Liver (tissue), 3 donors: ENCODE results near the gene AXIN1.

Experiments used
- ATF3 ChIP-seq: IDR thresholded peaks from 2 replicates; pipeline ENCODE4 v1.6.1; 2016; ENCODE audit warnings: antibody characterized with exemption
- CTCF ChIP-seq: fragments of 150-350 bp; IDR thresholded peaks from 2 replicates; pipeline ENCODE4 v1.5.1; 2017; ENCODE audit warnings: improper control_type of control experiment, low read depth, low read length; ENCODE audit not compliant: missing input control
- FOXA1 ChIP-seq: IDR thresholded peaks from 2 replicates; pipeline ENCODE4 v1.6.1; 2016; ENCODE audit warnings: antibody characterized with exemption
- FOXA2 ChIP-seq: IDR thresholded peaks from 2 replicates; pipeline ENCODE4 v1.6.1; 2016; ENCODE audit warnings: antibody characterized with exemption
- GABPA ChIP-seq, 2 donors: IDR thresholded peaks in 1 of 2; conservative IDR thresholded peaks in 1 of 2; 2 replicates each; pipeline ENCODE4 v1.6.1; 2016; ENCODE audit warnings: antibody characterized with exemption in 2 of 2, mild to moderate bottlenecking in 1 of 2, moderate library complexity in 1 of 2
- HNF4A ChIP-seq, 2 donors: conservative IDR thresholded peaks; 2 replicates each; pipeline ENCODE4 v1.6.1; 2016; ENCODE audit warnings: antibody characterized with exemption in 2 of 2, mild to moderate bottlenecking in 2 of 2
- JUND ChIP-seq, 2 donors: IDR thresholded peaks; 2 replicates each; pipeline ENCODE4 v1.6.1; 2016; ENCODE audit warnings: antibody characterized with exemption in 2 of 2
- RAD21 ChIP-seq, 2 donors: IDR thresholded peaks; 2 replicates each; pipeline ENCODE4 v1.6.1; 2016; ENCODE audit warnings: antibody characterized with exemption in 2 of 2, mild to moderate bottlenecking in 2 of 2
- REST ChIP-seq: IDR thresholded peaks from 2 replicates; pipeline ENCODE4 v1.6.1; 2016; ENCODE audit warnings: antibody characterized with exemption, mild to moderate bottlenecking
- SP1 ChIP-seq: IDR thresholded peaks from 2 replicates; pipeline ENCODE4 v1.6.1; 2018; ENCODE audit warnings: antibody characterized with exemption, mild to moderate bottlenecking
- TAF1 ChIP-seq: conservative IDR thresholded peaks from 2 replicates; pipeline ENCODE4 v1.6.1; 2016; ENCODE audit warnings: antibody characterized with exemption, mild to moderate bottlenecking
- YY1 ChIP-seq: IDR thresholded peaks from 2 replicates; pipeline ENCODE4 v1.6.1; 2016; ENCODE audit warnings: antibody characterized with exemption, mild to moderate bottlenecking
- ZBTB33 ChIP-seq: IDR thresholded peaks from 2 replicates; pipeline ENCODE4 v1.6.1; 2016; ENCODE audit warnings: antibody characterized with exemption
- TF ChIP-seq, protein P1 (sequence below): IDR thresholded peaks from 2 replicates; pipeline ENCODE4 v1.6.1; 2016; ENCODE audit warnings: antibody characterized with exemption
- donor health status: healthy.
- donor health status: healthy.

DNA sequence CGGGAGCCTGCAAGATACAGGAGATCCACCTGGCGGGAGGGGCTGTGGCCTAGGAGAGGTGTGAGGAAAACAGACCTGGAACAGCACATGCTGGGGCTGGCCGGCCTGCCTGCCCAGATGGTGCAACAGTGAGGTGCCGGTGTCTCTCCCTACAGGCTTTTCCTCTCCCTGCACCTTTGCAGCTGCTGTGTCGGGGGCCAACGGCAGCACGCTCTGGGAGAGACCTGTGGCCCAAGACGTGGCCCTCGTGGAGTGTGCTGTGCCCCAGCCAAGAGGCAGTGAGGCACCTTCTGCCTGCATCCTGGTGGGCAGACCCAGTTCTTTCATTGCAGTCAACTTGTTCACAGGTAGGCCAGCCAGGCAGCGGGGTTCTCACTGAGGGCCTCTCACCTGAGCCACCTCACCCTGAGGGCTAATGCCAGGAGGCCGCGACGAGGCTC, 92.7 kb downstream of the AXIN1 start:
- TF ChIP-seq CTCF (no peak), SP1 (no peak), TAF1 (no peak), REST (no peak), ATF3 (no peak), YY1 (no peak), RAD21 (IDR thresholded peaks at IDR 0.05) (no peak), JUND (IDR thresholded peaks at IDR 0.05) (no peak), ZBTB33 (no peak), HNF4A (conservative IDR thresholded peaks at IDR 0.05) (no peak), GABPA (IDR thresholded peaks at IDR 0.05 in 1 of 2, conservative IDR thresholded peaks at IDR 0.05 in 1 of 2) (no peak), FOXA1 (no peak), FOXA2 (no peak)
- TF ChIP-seq, protein P1, sequence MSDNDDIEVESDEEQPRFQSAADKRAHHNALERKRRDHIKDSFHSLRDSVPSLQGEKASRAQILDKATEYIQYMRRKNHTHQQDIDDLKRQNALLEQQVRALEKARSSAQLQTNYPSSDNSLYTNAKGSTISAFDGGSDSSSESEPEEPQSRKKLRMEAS: no peak
